SKM-1 (cell line): ENCODE data around the gene PTPN20.

ENCODE experiments used
- DNase-seq: peaks from one replicate; lab custom pipeline; 2025; ENCODE audit not compliant: unreplicated experiment; lab: John Stamatoyannopoulos, UW

The PTPN20 gene

GRCh38 chr10:47033541-47034270 is 122.5 kb downstream of the PTPN20 start:
- DNase-seq, result no peak

- no peak for DNase-seq
Observed at GRCh38 chr10:47034441-47035051, 123.3 kb downstream of the PTPN20 start.

- no peak for DNase-seq
Observed at GRCh38 chr10:47035171-47035818, 124.1 kb downstream of the PTPN20 start.

- no peak for DNase-seq
Observed at GRCh38 chr10:47035819-47036337, 124.7 kb downstream of the PTPN20 start.

DNA sequence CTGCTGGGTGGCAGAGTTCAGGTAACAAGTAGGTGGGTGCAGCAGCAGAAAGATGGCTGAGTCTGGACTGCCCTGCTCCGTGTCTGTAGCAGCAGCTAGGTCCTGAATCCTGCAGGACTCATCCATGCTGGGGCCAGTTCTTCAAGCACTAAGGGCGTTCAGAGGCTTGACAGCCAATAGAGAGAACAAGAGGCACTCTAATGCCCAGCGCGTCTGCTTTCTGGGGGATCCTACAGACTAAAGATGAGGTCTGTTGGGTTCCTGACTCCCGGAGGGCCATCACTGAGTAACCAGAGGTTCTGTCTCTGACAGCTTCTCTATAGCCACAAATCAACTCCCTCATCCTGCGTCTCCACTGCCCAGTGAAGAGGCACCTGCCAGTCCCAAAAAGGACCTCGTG is 125.5 kb downstream of the PTPN20 start:
- DNase-seq, result no peak

GRCh38 chr10:47037654-47038425 is 126.6 kb downstream of the PTPN20 start:
- DNase-seq, result no peak

GRCh38 chr10:47038881-47039561 is 127.8 kb downstream of the PTPN20 start:
- DNase-seq, result no peak

- DNase-seq, result no peak
Observed at GRCh38 chr10:47039562-47039913, 128.3 kb downstream of the PTPN20 start.

DNA sequence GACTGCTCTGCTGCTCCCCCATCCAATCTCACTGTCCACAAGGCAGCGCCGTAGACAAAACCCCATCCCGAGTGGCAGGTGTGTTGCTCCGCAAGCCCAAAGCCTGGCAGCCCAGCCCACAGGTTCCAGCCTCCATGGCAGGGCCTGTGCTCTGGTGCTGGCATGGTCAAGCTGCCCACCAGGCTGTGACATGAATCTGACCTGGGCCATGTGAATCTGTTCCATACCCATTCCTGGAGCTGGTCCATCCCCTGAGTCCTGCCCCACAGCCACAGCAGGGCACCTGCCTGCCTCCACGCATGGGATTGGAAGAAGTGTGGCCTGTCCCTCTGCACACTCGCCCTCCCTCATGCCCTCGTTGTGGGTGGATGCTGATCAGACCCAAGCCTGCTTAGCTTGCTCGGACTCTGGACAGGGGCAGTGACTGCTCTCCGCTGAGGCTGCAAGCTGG is 128.8 kb downstream of the PTPN20 start:
- DNase-seq, result no peak

GRCh38 chr10:47040681-47041080 is 129.5 kb downstream of the PTPN20 start:
- DNase-seq, result no peak

GRCh38 chr10:47041396-47042198 is 130.4 kb downstream of the PTPN20 start:
- DNase-seq, result no peak

- DNase-seq, result no peak
Observed at GRCh38 chr10:47042199-47042473, 130.9 kb downstream of the PTPN20 start.

- no peak for DNase-seq
Observed at GRCh38 chr10:47042780-47043750, 131.8 kb downstream of the PTPN20 start.

GRCh38 chr10:47043928-47044538 is 132.8 kb downstream of the PTPN20 start:
- no peak for DNase-seq

DNA sequence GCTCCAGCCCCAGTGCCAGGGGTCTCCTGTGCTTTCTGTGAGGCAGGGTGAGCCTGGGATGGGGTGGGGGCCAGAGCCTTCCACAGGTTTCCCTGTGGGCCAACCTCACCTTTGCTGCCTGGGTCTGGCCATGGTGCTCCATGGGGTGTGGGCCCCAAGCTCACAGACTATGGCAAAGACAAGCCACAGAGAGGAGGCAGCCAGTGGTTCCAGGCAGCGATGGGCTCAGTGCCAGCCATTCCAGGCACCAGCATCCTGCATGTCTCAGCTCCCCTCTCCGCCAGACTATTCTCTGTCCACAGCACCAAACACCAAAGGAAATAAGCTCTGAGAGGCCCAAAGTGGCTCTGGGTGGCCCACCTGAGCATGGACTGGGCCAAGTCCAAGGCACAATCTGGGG is 133.5 kb downstream of the PTPN20 start:
- no peak for DNase-seq

GRCh38 chr10:47045331-47045861 is 134.2 kb downstream of the PTPN20 start:
- no peak for DNase-seq

DNA sequence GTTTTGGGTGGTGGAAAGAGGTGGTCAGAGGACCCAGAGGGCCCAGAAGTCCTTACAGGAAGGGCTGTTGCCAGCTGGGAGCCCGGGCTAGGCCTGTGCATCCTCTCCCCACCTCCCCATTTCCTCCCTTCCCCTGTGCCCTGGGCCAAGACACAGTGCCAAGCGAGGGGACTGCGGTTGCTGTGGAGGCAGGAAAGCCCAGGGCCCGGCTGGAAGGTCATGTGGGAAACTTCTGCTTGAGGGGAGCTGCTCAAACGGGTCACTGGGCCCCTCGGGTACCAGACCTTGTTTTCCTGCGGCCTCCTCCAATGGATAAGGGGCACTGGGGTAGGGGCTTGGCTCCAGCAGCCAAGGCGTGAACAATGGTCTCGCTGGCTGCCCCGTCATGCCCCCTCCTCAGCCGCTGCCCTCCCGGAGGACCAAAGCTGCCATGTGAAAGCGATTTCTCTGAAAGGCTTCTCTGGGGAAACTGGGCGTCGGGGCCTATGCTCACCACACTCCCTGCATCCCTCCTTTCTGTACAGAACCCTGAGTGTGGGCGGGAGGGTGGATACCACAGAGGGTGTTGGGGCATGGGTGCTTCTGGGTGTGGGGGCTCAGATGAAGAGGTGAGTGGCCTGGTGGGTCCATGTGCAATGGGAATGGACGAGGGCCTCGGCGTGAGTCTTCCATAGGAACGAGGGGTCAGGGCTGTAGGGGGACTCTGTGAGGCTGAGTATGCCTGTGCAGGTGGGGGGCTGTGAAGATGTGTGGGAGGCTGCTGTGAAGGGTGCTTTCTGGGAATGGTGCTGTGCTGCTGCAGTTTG is 135.3 kb downstream of the PTPN20 start:
- no peak for DNase-seq

GRCh38 chr10:47047127-47047504 is 135.9 kb downstream of the PTPN20 start:
- DNase-seq, result no peak
